Upper lobe of right lung (tissue), 1 donor: ENCODE data around the gene EVL. TPM values are rescaled to one million over a fixed set of nuclear protein-coding genes. Genes with fewer than 3 reads are reported as not detected.
A peak's percentile ranks its signal among the peaks of the same experiment; 100 is the strongest.

ENCODE experiments used
- ATAC-seq: fragments of 200-7000 bp; cut with Tn5 transposase; one replicate; pipeline ENCODE4 v1.9.1; 2020; ENCODE audit warnings: mild to moderate bottlenecking, moderate library complexity
- DNase-seq: peaks from one replicate; pipeline ENCODE4 v3.0.0-alpha.2; 2020
- H3K27ac ChIP-seq: fragments of 200-600 bp; one replicate; pipeline ENCODE4 v1.8.0; 2022
- H3K27me3 ChIP-seq: fragments of 200-600 bp; one replicate; pipeline ENCODE4 v1.8.0; 2022; ENCODE audit warnings: mild to moderate bottlenecking
- H3K36me3 ChIP-seq: fragments of 200-600 bp; one replicate; pipeline ENCODE4 v1.8.0; 2022
- H3K4me1 ChIP-seq: fragments of 200-600 bp; one replicate; pipeline ENCODE4 v1.8.0; 2022
- H3K4me3 ChIP-seq: fragments of 200-600 bp; one replicate; pipeline ENCODE4 v1.8.0; 2022; ENCODE audit warnings: mild to moderate bottlenecking
- H3K9me3 ChIP-seq: fragments of 200-600 bp; one replicate; pipeline ENCODE4 v1.8.0; 2022
- CTCF ChIP-seq: fragments of 200-600 bp; IDR thresholded peaks from one replicate; pipeline ENCODE4 v1.8.0; 2022; ENCODE audit warnings: antibody characterized with exemption
- intact Hi-C: fragments of 100-400 bp; cut with DNase I; formaldehyde crosslinking; loops from one replicate; pipeline ENCODE4 v1.11.0; 2022
- total RNA-seq: library from RNA; stranded (reverse); fragmentation: NEBNext Ultra II Directional; extraction: Animal tissue kit (Norgen Biotek cat#: 25700); gene quantifications from one replicate; pipeline ENCODE4 v1.2.1, GENCODE V29; 2021
- donor health status: DM: no; HTN: yes; CAD: no; lungs with severe emphysema.

EVL gene
- total RNA-seq, 1 donor from 2014 or later, result 206 TPM

DNA sequence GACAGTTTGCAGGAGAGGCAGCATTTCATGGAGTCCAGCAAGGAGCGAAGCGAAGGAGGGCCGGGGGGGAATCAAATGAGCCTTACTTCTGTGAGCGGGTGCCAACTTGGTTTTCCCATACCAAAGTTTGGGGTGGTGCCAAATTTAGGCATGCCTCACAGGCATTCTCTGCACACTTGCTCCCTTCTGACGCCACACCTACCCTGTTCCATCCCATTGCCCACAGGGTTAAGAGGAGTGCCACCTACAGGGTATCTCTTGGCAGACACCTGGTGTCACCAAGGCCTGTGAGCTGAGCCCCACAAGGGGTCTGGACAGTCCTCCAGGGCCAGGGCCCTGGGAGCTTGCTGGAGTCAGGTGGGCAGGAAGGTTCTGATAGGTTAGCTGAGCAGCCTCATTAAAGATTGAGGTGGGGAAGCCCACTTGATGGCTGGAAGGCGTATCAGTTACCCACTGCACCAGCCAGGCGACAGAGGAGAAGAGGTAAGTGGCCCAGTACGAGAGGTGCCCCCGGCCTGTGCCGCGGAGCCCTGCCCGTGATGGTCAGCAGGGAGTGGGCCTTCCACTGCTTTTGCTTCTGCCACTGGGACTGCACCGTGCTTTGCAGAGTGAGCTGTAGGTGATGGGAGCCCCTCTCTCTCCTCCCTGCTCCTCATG is 49.0 kb downstream of the EVL start:
- no peaks in the 10 kb centered on the region for H3K9me3 ChIP-seq
- no peak overlapping the region for H3K4me3 ChIP-seq
- ATAC-seq, result no peak
- peak; percentile 59 for DNase-seq
- no peaks in the 10 kb centered on the region for H3K27me3 ChIP-seq
- no peak for TF ChIP-seq CTCF
- no peaks in the 10 kb centered on the region for H3K4me1 ChIP-seq
- H3K27ac ChIP-seq, result no peak overlapping the region
- peaks cover 9% of the 10 kb centered on the region for H3K36me3 ChIP-seq
- intact Hi-C loops, result no loop called here

DNA sequence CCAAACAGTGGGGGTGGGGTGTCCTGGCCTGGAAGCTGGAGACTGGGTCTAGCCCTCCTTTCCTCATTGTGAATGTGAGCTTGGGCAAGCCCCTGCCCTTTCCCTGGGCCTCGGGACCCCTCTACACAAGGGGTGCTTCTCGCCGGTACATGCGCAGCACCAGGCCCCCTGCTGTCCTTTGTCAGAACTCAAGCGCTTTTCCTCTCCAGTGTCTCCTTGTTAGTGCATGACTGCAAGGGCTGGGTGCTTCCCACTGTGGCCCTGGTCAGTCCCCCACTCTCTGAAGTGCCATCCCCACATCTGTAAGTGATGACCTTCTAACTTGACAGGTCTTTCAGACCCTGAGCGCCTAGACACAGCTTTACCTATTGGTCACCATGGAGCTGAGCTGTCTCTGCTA is 50.0 kb downstream of the EVL start:
- DNase-seq, result peak; percentile 41
- H3K4me1 ChIP-seq, result no peaks in the 10 kb centered on the region
- no peaks in the 10 kb centered on the region for H3K9me3 ChIP-seq
- no peak overlapping the region for H3K4me3 ChIP-seq
- intact Hi-C loops, result no loop called here
- H3K36me3 ChIP-seq, result peaks cover 5% of the 10 kb centered on the region
- no peak overlapping the region for H3K27ac ChIP-seq
- H3K27me3 ChIP-seq, result no peaks in the 10 kb centered on the region
- no peak for TF ChIP-seq CTCF
- ATAC-seq, result no peak

- Histone ChIP-seq H3K27ac (no peak overlapping the region), H3K9me3 (no peaks in the 10 kb centered on the region), H3K27me3 (no peaks in the 10 kb centered on the region), H3K36me3 (peaks cover 5% of the 10 kb centered on the region), H3K4me3 (no peak overlapping the region), H3K4me1 (no peaks in the 10 kb centered on the region)
- ATAC-seq, result no peak
- TF ChIP-seq CTCF, result no peak
- no peak for DNase-seq
- intact Hi-C loops, result no loop called here
Observed at GRCh38 chr14:100115726-100116125, 50.5 kb downstream of the EVL start.

GRCh38 chr14:100116134-100116533 is 50.9 kb downstream of the EVL start:
- no peaks in the 10 kb centered on the region for H3K4me1 ChIP-seq
- H3K36me3 ChIP-seq, result peaks cover 5% of the 10 kb centered on the region
- TF ChIP-seq CTCF, result no peak
- DNase-seq (peak; percentile 15), ATAC-seq (no peak)
- H3K27ac ChIP-seq, result no peak overlapping the region
- H3K4me3 ChIP-seq, result no peak overlapping the region
- H3K9me3 ChIP-seq, result no peaks in the 10 kb centered on the region
- intact Hi-C loops, result no loop called here
- no peaks in the 10 kb centered on the region for H3K27me3 ChIP-seq

DNA sequence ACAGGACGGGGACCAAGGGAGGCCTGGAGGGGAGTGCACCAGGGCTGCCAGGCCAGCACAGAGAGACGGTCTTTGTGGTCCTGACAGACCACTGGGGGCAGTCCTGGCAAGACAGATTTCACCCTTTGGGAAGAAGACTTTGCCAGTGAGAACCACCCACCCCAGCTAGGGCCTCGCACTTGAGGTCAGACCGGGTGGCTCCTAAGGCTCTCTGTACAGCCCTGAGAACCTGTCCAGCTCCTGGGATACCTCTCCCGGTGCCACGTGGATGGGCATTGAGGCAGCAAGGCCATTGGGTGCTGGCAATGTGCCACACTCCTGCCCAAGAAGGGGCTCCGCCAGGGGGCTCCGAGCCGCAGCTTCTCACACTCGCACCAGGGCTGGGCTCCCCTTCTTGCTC is 51.8 kb downstream of the EVL start:
- no peaks in the 10 kb centered on the region for H3K4me1 ChIP-seq
- H3K27me3 ChIP-seq, result no peaks in the 10 kb centered on the region
- no peak overlapping the region for H3K27ac ChIP-seq
- intact Hi-C loops, result no loop called here
- no peaks in the 10 kb centered on the region for H3K9me3 ChIP-seq
- TF ChIP-seq CTCF, result no peak
- ATAC-seq (no peak), DNase-seq (peak; percentile 48)
- no peak overlapping the region for H3K4me3 ChIP-seq
- H3K36me3 ChIP-seq, result peaks cover 5% of the 10 kb centered on the region
